K562 (cell line): ENCODE results near the gene CLEC4C. TPM values are rescaled to one million over a fixed set of nuclear protein-coding genes. Genes with fewer than 3 reads are reported as not detected.

Experiments used
- ATAC-seq: fragments of 200-7000 bp; cut with Tn5 transposase; 3 replicates; pipeline ENCODE4 v1.9.1; 2020; ENCODE audit warnings: moderate library complexity
- BruUV-seq: library from RNA; stranded (reverse); fragments of 400-500 nt; replicated peaks from 2 replicates; lab custom pipeline; 2021; lab: Mats Ljungman, UMichigan
- CTCF ChIA-PET: fragments of 300-600 bp; formaldehyde crosslinking; extraction: SDS; loops from one replicate; lab custom pipeline; 2021; ENCODE audit warnings: low intra/inter-chr PET ratio; lab: Yijun Ruan, JAX
- POLR2A ChIA-PET: fragments of 300-600, 350-650 bp; sonication (Branson Sonifier 250); formaldehyde crosslinking; extraction: SDS; loops from one replicate; lab custom pipeline; 2021; ENCODE audit warnings: antibody characterized with exemption, inconsistent platforms; lab: Yijun Ruan, JAX
- DNase-seq, 4 experiments: peaks; one replicate each; pipeline versions ENCODE4 v3.0.0 to v3.0.0-alpha.2; 2011 to 2018; ENCODE audit warnings: low spot score in 3 of 4, mixed read lengths in 3 of 4; ENCODE audit errors: extremely low read depth in 1 of 4
- FAIRE-seq: peaks from 2 replicates; lab custom pipeline; 2011; peaks lifted over from hg19 to GRCh38; lab: Jason Lieb, UNC
- H2AFZ ChIP-seq: 2 replicates; pipeline ENCODE4 v1.6.0; 2011; ENCODE audit warnings: low read depth, low read length, control low read depth, inconsistent platforms
- H3K27ac ChIP-seq: fragments of 200-600 bp; 3 replicates; pipeline ENCODE4 v1.8.0; 2011; ENCODE audit warnings: low read depth, mild to moderate bottlenecking, control low read depth, inconsistent platforms, low read length, moderate library complexity, mixed read lengths; ENCODE audit errors: extremely low read depth
- H3K27me3 ChIP-seq, 2 experiments: fragments of 300-600 bp in 1 of 2; 2 replicates in 1 of 2; 3 replicates in 1 of 2; pipeline versions ENCODE4 v1.6.0 to v1.8.0; 2011; ENCODE audit warnings: inconsistent platforms in 2 of 2, low read length in 2 of 2, mild to moderate bottlenecking in 1 of 2, mixed read lengths in 1 of 2, moderate library complexity in 1 of 2; ENCODE audit not compliant: control insufficient read depth in 2 of 2, insufficient read depth in 2 of 2
- H3K36me3 ChIP-seq: fragments of 300-600 bp; 3 replicates; pipeline ENCODE4 v1.8.0; 2011; ENCODE audit warnings: mild to moderate bottlenecking, low read length, inconsistent platforms; ENCODE audit not compliant: control insufficient read depth, insufficient read depth
- H3K4me1 ChIP-seq, 2 experiments: fragments of 200-600 bp in 1 of 2; replicated peaks in 1 of 2; 2 replicates in 1 of 2; 3 replicates in 1 of 2; pipeline versions ENCODE4 v1.5.1 to v1.8.0; 2011; ENCODE audit warnings: inconsistent platforms in 2 of 2, low read length in 2 of 2, mild to moderate bottlenecking in 1 of 2, mixed read lengths in 1 of 2, moderate library complexity in 1 of 2; ENCODE audit not compliant: control insufficient read depth in 2 of 2, insufficient read depth in 2 of 2
- H3K4me2 ChIP-seq: 2 replicates; pipeline ENCODE4 v1.6.1; 2011; ENCODE audit warnings: low read length, control low read depth, inconsistent platforms, mixed read lengths; ENCODE audit not compliant: insufficient read depth
- H3K4me3 ChIP-seq: fragments of 200-600 bp; sonication (generic), shearing (Covaris generic); 2 replicates; pipeline ENCODE4 v1.5.1; 2016; ENCODE audit warnings: control low read depth, inconsistent platforms
- H3K79me2 ChIP-seq: fragments of 200-600 bp; 3 replicates; pipeline ENCODE4 v1.8.0; 2011; ENCODE audit warnings: low read length, inconsistent platforms; ENCODE audit not compliant: control insufficient read depth, insufficient read depth
- H3K9ac ChIP-seq, 2 experiments: 2 replicates each; pipeline versions ENCODE4 v1.6.0 to v1.6.1; 2011; ENCODE audit warnings: low read depth in 2 of 2, low read length in 2 of 2, control low read depth in 1 of 2, inconsistent platforms in 1 of 2, mild to moderate bottlenecking in 1 of 2, mixed read lengths in 1 of 2; ENCODE audit not compliant: insufficient read depth in 1 of 2
- H3K9me1 ChIP-seq: one replicate; pipeline ENCODE4 v1.6.0; 2011; ENCODE audit warnings: inconsistent platforms, mild to moderate bottlenecking, low read length, moderate library complexity; ENCODE audit not compliant: control insufficient read depth, insufficient read depth
- H3K9me3 ChIP-seq: replicated peaks from 2 replicates; pipeline ENCODE4 v1.5.1; 2011; ENCODE audit warnings: low read depth, low read length, inconsistent platforms; ENCODE audit not compliant: control insufficient read depth, insufficient read depth
- H4K20me1 ChIP-seq: replicated peaks from 2 replicates; pipeline ENCODE4 v1.6.1; 2011; ENCODE audit warnings: low read length, inconsistent platforms, mixed read lengths; ENCODE audit not compliant: control insufficient read depth, insufficient read depth
- ARID1B ChIP-seq: fragments of 450-650 bp; IDR thresholded peaks from 2 replicates; pipeline ENCODE4 v1.6.1; 2016; ENCODE audit warnings: antibody characterized with exemption, mild to moderate bottlenecking, inconsistent platforms
- CC2D1A ChIP-seq: fragments of 450-650 bp; IDR thresholded peaks from 2 replicates; pipeline ENCODE4 v1.6.1; 2017; ENCODE audit warnings: mild to moderate bottlenecking
- FOXK1 ChIP-seq: sonication (generic); formaldehyde crosslinking; IDR thresholded peaks from 2 replicates; pipeline ENCODE4 v1.8.0; 2022; ENCODE audit warnings: missing genetic modification reagents, mild to moderate bottlenecking, borderline replicate concordance
- GTF2A2 ChIP-seq: IDR thresholded peaks from 2 replicates; pipeline ENCODE4 v1.6.1; 2016; ENCODE audit warnings: mild to moderate bottlenecking, missing genetic modification characterization, missing compliant biosample characterization
- PHF21A ChIP-seq: fragments of 450-650 bp; IDR thresholded peaks from 2 replicates; pipeline ENCODE4 v1.6.1; 2017; ENCODE audit warnings: low read depth, borderline replicate concordance
- XRCC3 ChIP-seq: fragments of 450-650 bp; IDR thresholded peaks from 2 replicates; pipeline ENCODE4 v1.6.1; 2017; ENCODE audit warnings: mild to moderate bottlenecking, moderate library complexity
- ZBTB8A ChIP-seq: fragments of 450-650 bp; IDR thresholded peaks from 2 replicates; pipeline ENCODE4 v1.6.1; 2018; ENCODE audit warnings: mild to moderate bottlenecking, moderate library complexity; ENCODE audit not compliant: partially characterized antibody
- ZC3H11A ChIP-seq: IDR thresholded peaks from 2 replicates; pipeline ENCODE4 v1.6.1; 2012; ENCODE audit warnings: low read depth, low read length, improper control_type of control experiment
- ZFP1 ChIP-seq: fragments of 450-650 bp; formaldehyde crosslinking; IDR thresholded peaks from 2 replicates; pipeline ENCODE4 v1.4.0; 2020; ENCODE audit warnings: mild to moderate bottlenecking, mixed read lengths
- WGBS: fragments of 100-300 bp; shearing (Covaris generic); methylation state at CpG from one replicate; pipeline ENCODE4 v1.1.6; 2016; ENCODE audit warnings: low coverage, mixed read lengths; ENCODE audit not compliant: insufficient coverage; ENCODE audit errors: missing lambda C conversion rate; 5-methylcytosine and 5-hydroxymethylcytosine counted together
- in situ Hi-C: fragments of 300-500 bp; cut with MboI; formaldehyde crosslinking; loops from 4 replicates; pipeline ENCODE4 v1.15.0; 2018; ENCODE audit warnings: inconsistent platforms, mixed read lengths
- intact Hi-C: fragments of 100-400 bp; cut with micrococcal nuclease; formaldehyde crosslinking; loops from 2 replicates; pipeline ENCODE4 v1.14.2; 2022
- polyA plus RNA-seq, 8 experiments: library from polyadenylated mRNA; depleted of rRNA in 4 of 8; stranded (reverse) in 5 of 8; unstranded in 3 of 8; fragments of >200 nt; fragmentation: Nextera tagmentation in 2 of 8; fragmentation: Illumina TruSeq in 1 of 8; extraction: Ambion mirVana in 2 of 8; extraction: Trizol in 1 of 8; gene quantifications; 2 replicates each; pipeline versions ENCODE4 v1.2.1 to v1.2.3, GENCODE V29; 2011 to 2014; ENCODE audit warnings: inconsistent platforms in 1 of 8, missing spikeins in 1 of 8
- total RNA-seq, 7 experiments: library from RNA; depleted of rRNA in 6 of 7; stranded (reverse); fragments of >200 nt in 6 of 7; fragmentation: Illumina TruSeq in 2 of 7; extraction: Trizol in 2 of 7; gene quantifications; 2 replicates each; pipeline versions ENCODE4 v1.2.1 to v1.2.3, GENCODE V29; 2011 to 2021; ENCODE audit warnings: low replicate concordance in 1 of 7

CLEC4C gene
- total and polyA plus RNA-seq, 9 of the 15 experiments (the other 6 are each of a cell fraction or from before 2014, with no cell fraction given) = not detected

DNA sequence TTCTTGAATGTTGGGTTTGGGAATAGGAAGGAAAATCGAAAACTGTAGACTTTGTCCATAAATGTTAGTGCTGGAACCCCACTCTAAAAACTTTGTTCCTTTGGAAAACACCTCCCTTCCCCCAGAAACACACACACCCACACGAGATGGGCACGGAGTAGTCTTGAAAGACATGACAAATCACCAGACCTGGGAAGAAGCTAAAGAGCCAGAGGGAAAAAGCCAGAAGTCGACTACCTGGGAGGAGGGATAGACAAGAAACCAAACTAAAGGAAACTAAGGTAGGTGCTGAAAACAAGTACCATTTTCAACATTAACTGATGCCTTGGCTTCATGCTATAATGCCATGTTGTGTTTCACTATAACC is 41.1 kb upstream of the CLEC4C start:
- no peaks in the 10 kb centered on the region for H4K20me1 ChIP-seq
- no peak for ATAC-seq
- intact Hi-C loops = no loop called here
- TF ChIP-seq PHF21A (no peak), GTF2A2 (no peak), FOXK1 (CRISPR knock-in tag) (no peak), ZC3H11A (no peak)
- TF ChIP-seq, all 486 proteins: peak for 0
- H3K4me3 ChIP-seq = no peak overlapping the region
- no peaks in the 10 kb centered on the region for H3K4me1 ChIP-seq
- H3K27me3 ChIP-seq = peaks cover 2 to 10% of the 10 kb centered on the region in 2 experiments; a peak in 3 of 5 replicates
- POLR2A ChIA-PET = no interaction called here
- 0% methylated on average over 4 of the region's 4 CpGs for WGBS
- no peaks in the 10 kb centered on the region for H3K36me3 ChIP-seq
- CTCF ChIA-PET = no interaction called here
- DNase-seq = no peak
- H3K9me3 ChIP-seq = no peaks in the 10 kb centered on the region
- no peak overlapping the region for H2AFZ ChIP-seq
- no peak overlapping the region for H3K9ac ChIP-seq
- no TSS peak for BruUV-seq
- no peaks in the 10 kb centered on the region for H3K9me1 ChIP-seq
- in situ Hi-C loops = no loop called here
- no peaks in the 10 kb centered on the region for H3K79me2 ChIP-seq
- H3K27ac ChIP-seq = no peak overlapping the region
- no peak for FAIRE-seq
- no peak overlapping the region for H3K4me2 ChIP-seq

DNA sequence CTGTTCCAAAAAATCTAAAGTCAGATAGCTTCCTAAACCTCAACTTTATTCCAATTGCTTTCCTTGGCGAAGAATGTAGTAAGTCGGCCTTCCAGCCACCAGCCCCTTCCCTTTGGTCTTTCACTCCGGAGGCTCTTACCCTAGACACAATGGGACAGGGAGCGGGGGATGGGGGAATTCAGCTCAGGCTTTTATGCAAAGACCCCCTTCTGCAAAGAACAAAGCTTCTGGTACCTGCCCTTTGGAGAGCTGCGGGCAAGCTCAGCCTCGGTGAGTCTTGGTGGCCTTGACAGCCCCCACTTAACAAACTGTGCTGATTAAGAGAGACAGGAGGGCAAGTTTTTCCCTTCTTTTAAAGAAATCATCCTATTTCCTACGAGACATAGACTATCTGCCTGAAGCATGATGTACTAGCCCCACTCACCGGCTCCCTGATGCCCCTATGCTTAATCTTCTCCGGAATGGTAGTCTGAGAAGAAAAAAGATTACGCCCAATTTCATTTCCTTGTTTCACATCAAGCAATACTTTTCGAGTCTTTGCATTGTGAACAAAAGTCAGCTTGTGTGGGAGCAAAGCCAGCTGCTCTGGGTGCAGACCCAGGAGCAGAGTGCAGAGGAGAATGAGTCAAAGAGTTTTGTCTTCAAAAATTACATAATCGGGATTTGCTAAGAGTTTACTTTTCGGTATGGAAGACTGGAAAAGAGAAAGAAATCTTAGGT is 40.6 kb upstream of the CLEC4C start:
- Histone ChIP-seq H3K9me3 (no peaks in the 10 kb centered on the region), H3K4me3 (no peak overlapping the region), H2AFZ (no peak overlapping the region), H3K4me2 (no peak overlapping the region), H3K27me3 (peaks cover 2 to 10% of the 10 kb centered on the region in 2 experiments; a peak in 3 of 5 replicates), H3K9me1 (no peaks in the 10 kb centered on the region), H3K36me3 (no peaks in the 10 kb centered on the region), H4K20me1 (no peaks in the 10 kb centered on the region), H3K9ac (no peak overlapping the region), H3K79me2 (no peaks in the 10 kb centered on the region), H3K27ac (no peak overlapping the region), H3K4me1 (no peaks in the 10 kb centered on the region)
- DNase-seq (no peak), FAIRE-seq (no peak), ATAC-seq (no peak)
- no peak for TF ChIP-seq XRCC3
- no peak for TF ChIP-seq ARID1B
- TF ChIP-seq CC2D1A = no peak
- TF ChIP-seq ZFP1 (CRISPR knock-in tag) = no peak
- no peak for TF ChIP-seq ZBTB8A
- ChIA-PET CTCF (no interaction called here), POLR2A (no interaction called here)
- intact Hi-C loops = no loop called here
- in situ Hi-C loops = no loop called here
- BruUV-seq = no TSS peak
- WGBS = 0% methylated on average over 8 of the region's 13 CpGs
